Adipocyte (in vitro differentiated cells): ENCODE results near the gene SNCA.

ENCODE experiments used
- DNase-seq: peaks from one replicate; pipeline ENCODE4 v3.0.0-alpha.2; 2015; ENCODE audit warnings: low read depth
- H3K27me3 ChIP-seq: replicated peaks from 2 replicates; pipeline ENCODE4 v1.7.0; 2013; ENCODE audit warnings: mild to moderate bottlenecking, low read length, moderate library complexity; ENCODE audit not compliant: control insufficient read depth, insufficient read depth
- H3K36me3 ChIP-seq: 2 replicates; pipeline ENCODE4 v1.7.0; 2013; ENCODE audit warnings: low read length, mild to moderate bottlenecking, moderate library complexity; ENCODE audit not compliant: control insufficient read depth, insufficient read depth, severe bottlenecking
- H3K4me1 ChIP-seq: 2 replicates; pipeline ENCODE4 v1.7.0; 2013; ENCODE audit warnings: mild to moderate bottlenecking, low read length, moderate library complexity; ENCODE audit not compliant: control insufficient read depth, insufficient read depth
- H3K4me3 ChIP-seq: 2 replicates; pipeline ENCODE4 v1.7.0; 2013; ENCODE audit warnings: mild to moderate bottlenecking, low read length, moderate library complexity
- H3K9ac ChIP-seq: 2 replicates; pipeline ENCODE4 v1.7.0; 2013; ENCODE audit warnings: mild to moderate bottlenecking, low read length, moderate library complexity
- H3K9me3 ChIP-seq: 2 replicates; pipeline ENCODE4 v1.7.0; 2013; ENCODE audit warnings: mild to moderate bottlenecking, low read length, moderate library complexity; ENCODE audit not compliant: control insufficient read depth

The SNCA gene

GRCh38 chr4:89752932-89753598 lies 83.9 kb downstream of the SNCA start:
- Histone ChIP-seq H3K9ac (peak overlapping the region; percentile 48), H3K4me1 (peaks cover 17% of the 10 kb centered on the region), H3K9me3 (no peaks in the 10 kb centered on the region), H3K36me3 (no peaks in the 10 kb centered on the region), H3K4me3 (peak overlapping the region; percentile 41), H3K27me3 (no peaks in the 10 kb centered on the region)
- DNase-seq, result peak; percentile 83

- H3K4me3 ChIP-seq, result no peak overlapping the region
These were observed 85.5 kb downstream of the SNCA start for GRCh38 chr4:89751416-89751815.

GRCh38 chr4:89746377-89746776 lies 90.6 kb downstream of the SNCA start:
- Histone ChIP-seq H3K4me3 (no peak overlapping the region), H3K27me3 (no peaks in the 10 kb centered on the region), H3K36me3 (no peaks in the 10 kb centered on the region), H3K9me3 (no peaks in the 10 kb centered on the region), H3K9ac (no peak overlapping the region), H3K4me1 (no peaks in the 10 kb centered on the region)
- DNase-seq, result no peak

More at GRCh38 chr4:89751416-89751815, 85.5 kb downstream of the SNCA start:
- no peak for DNase-seq
- Histone ChIP-seq H3K4me1 (peaks cover 17% of the 10 kb centered on the region), H3K36me3 (no peaks in the 10 kb centered on the region), H3K9me3 (no peaks in the 10 kb centered on the region), H3K9ac (no peak overlapping the region), H3K27me3 (no peaks in the 10 kb centered on the region)

GRCh38 chr4:89745708-89746107 lies 91.3 kb downstream of the SNCA start:
- no peak for DNase-seq
- Histone ChIP-seq H3K9ac (no peak overlapping the region), H3K36me3 (no peaks in the 10 kb centered on the region), H3K4me3 (no peak overlapping the region), H3K9me3 (no peaks in the 10 kb centered on the region), H3K4me1 (no peaks in the 10 kb centered on the region), H3K27me3 (no peaks in the 10 kb centered on the region)

GRCh38 chr4:89744914-89745313 lies 92.0 kb downstream of the SNCA start:
- H3K4me3 ChIP-seq, result no peak overlapping the region
- no peaks in the 10 kb centered on the region for H3K4me1 ChIP-seq
- no peaks in the 10 kb centered on the region for H3K27me3 ChIP-seq
- no peak for DNase-seq
- H3K36me3 ChIP-seq, result no peaks in the 10 kb centered on the region
- no peaks in the 10 kb centered on the region for H3K9me3 ChIP-seq
- no peak overlapping the region for H3K9ac ChIP-seq

DNA sequence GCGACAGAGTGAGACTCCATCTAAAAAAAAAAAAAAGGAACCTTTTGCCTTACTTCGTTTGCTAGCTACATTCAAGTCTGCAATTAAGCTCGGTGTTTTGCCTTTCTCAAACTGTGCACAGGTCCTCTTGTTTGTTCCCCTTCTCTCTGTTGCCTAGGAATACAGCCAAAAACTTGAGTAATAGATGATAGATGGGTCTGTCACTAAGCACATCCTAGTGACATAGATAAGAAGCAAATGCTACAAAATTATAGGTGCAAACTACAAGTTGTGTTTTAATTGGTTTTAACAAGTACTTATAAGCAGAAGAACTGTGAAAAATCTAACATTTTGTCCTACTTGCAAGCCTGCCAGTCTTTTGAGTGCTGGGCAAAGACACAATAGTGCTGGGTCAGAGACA lies 95.2 kb downstream of the SNCA start:
- DNase-seq, result no peak
- Histone ChIP-seq H3K4me3 (no peak overlapping the region), H3K36me3 (no peaks in the 10 kb centered on the region), H3K27me3 (no peaks in the 10 kb centered on the region), H3K9me3 (no peaks in the 10 kb centered on the region), H3K4me1 (no peaks in the 10 kb centered on the region), H3K9ac (no peak overlapping the region)

GRCh38 chr4:89739311-89739988 lies 97.5 kb downstream of the SNCA start:
- H3K4me1 ChIP-seq, result no peaks in the 10 kb centered on the region
- no peak for DNase-seq
- H3K9ac ChIP-seq, result no peak overlapping the region
- no peaks in the 10 kb centered on the region for H3K9me3 ChIP-seq
- no peaks in the 10 kb centered on the region for H3K36me3 ChIP-seq
- H3K4me3 ChIP-seq, result no peak overlapping the region
- H3K27me3 ChIP-seq, result no peaks in the 10 kb centered on the region

- DNase-seq, result peak; percentile 77
- Histone ChIP-seq H3K9me3 (no peaks in the 10 kb centered on the region), H3K36me3 (no peaks in the 10 kb centered on the region), H3K27me3 (no peaks in the 10 kb centered on the region), H3K9ac (no peak overlapping the region), H3K4me1 (no peaks in the 10 kb centered on the region), H3K4me3 (no peak overlapping the region)
These were observed 99.1 kb downstream of the SNCA start for GRCh38 chr4:89737888-89738287.

DNA sequence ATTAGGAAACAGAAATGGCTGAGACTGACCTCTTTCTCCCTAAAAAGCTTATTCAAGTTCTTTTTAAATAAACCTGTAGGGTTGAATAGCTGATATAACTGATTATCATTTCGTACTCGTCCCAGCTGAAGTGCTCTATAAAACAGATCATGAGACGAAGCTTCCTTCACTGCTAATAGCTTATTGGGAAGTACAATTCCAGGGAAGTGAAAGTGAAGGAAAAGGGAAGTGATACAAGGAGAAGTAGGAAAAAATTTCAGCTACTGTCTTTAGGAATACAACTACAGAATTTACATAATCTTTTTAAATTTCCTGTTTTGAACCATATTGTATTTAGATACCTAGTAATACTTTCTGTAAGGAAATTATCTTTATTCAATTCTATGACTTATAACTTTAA lies 103.0 kb downstream of the SNCA start:
- H3K4me3 ChIP-seq, result no peak overlapping the region
- H3K9ac ChIP-seq, result no peak overlapping the region
- H3K9me3 ChIP-seq, result no peaks in the 10 kb centered on the region
- no peaks in the 10 kb centered on the region for H3K27me3 ChIP-seq
- H3K4me1 ChIP-seq, result no peaks in the 10 kb centered on the region
- H3K36me3 ChIP-seq, result no peaks in the 10 kb centered on the region
- no peak for DNase-seq

GRCh38 chr4:89727238-89727637 lies 109.7 kb downstream of the SNCA start:
- H3K36me3 ChIP-seq, result no peaks in the 10 kb centered on the region
- H3K4me1 ChIP-seq, result no peaks in the 10 kb centered on the region
- no peaks in the 10 kb centered on the region for H3K27me3 ChIP-seq
- no peaks in the 10 kb centered on the region for H3K9me3 ChIP-seq
- no peak overlapping the region for H3K9ac ChIP-seq
- H3K4me3 ChIP-seq, result no peak overlapping the region
- DNase-seq, result no peak

DNA sequence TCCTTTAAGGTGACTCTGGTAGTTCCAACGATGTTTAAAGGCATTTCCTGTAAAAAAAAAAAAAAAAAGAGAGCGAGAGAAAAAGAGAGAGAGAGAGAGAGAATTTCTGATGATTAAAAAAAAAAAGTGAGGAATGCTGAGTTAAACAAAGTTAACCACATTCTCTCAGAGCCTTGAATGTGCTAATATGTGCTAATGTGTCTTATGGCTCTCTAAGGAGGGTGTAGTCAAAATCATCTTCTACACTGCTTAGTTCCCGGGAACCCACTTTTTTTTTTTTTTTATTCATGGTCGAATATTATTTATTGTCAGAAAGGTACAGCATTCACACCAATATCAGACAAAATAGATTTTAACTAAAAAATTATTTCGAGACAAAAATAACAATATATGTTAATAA lies 111.7 kb downstream of the SNCA start:
- Histone ChIP-seq H3K9ac (no peak overlapping the region), H3K4me1 (no peaks in the 10 kb centered on the region), H3K36me3 (no peaks in the 10 kb centered on the region), H3K4me3 (no peak overlapping the region), H3K27me3 (no peaks in the 10 kb centered on the region), H3K9me3 (no peaks in the 10 kb centered on the region)
- DNase-seq, result no peak
